Measurements from ENCODE around the gene ESRRG.

- TF ChIP-seq CTCF (IDR thresholded peaks at IDR 0.05) (no peak), POLR2A (IDR thresholded peaks at IDR 0.05) (no peak)
Measured at GRCh38 chr1:216616425-216616824, 106.8 kb downstream of the ESRRG start.
